Glutamatergic neuron (in vitro differentiated cells): Measurements from ENCODE around the gene FAM177B. TPM values are rescaled to one million over a fixed set of nuclear protein-coding genes. Genes with fewer than 3 reads are reported as not detected.

Experiments used
- DNase-seq: peaks from one replicate; pipeline ENCODE4 v3.0.0; 2022
- H3K27ac Mint-ChIP-seq: one replicate; pipeline ENCODE4 v1.8.0; 2020; ENCODE audit warnings: mild to moderate bottlenecking, mixed read lengths, inconsistent platforms; ENCODE audit not compliant: unreplicated experiment
- H3K27me3 Mint-ChIP-seq: one replicate; pipeline ENCODE4 v1.8.0; 2020; ENCODE audit warnings: mild to moderate bottlenecking, moderate library complexity, mixed read lengths, inconsistent platforms; ENCODE audit not compliant: unreplicated experiment
- H3K36me3 Mint-ChIP-seq: one replicate; pipeline ENCODE4 v1.8.0; 2020; ENCODE audit warnings: mild to moderate bottlenecking, mixed read lengths, inconsistent platforms; ENCODE audit not compliant: unreplicated experiment
- H3K4me1 Mint-ChIP-seq: one replicate; pipeline ENCODE4 v1.8.0; 2020; ENCODE audit warnings: mild to moderate bottlenecking, low read depth, mixed read lengths, inconsistent platforms; ENCODE audit not compliant: unreplicated experiment
- H3K4me3 Mint-ChIP-seq: one replicate; pipeline ENCODE4 v1.8.0; 2020; ENCODE audit warnings: mild to moderate bottlenecking, mixed read lengths, inconsistent platforms; ENCODE audit not compliant: unreplicated experiment
- H3K9me3 Mint-ChIP-seq: one replicate; pipeline ENCODE4 v1.8.0; 2020; ENCODE audit warnings: mild to moderate bottlenecking, moderate library complexity, mixed read lengths, inconsistent platforms; ENCODE audit not compliant: unreplicated experiment
- long read RNA-seq: library from polyadenylated mRNA; unstranded; transcript quantifications from one replicate; pipeline ENCODE4 v2.0.0, GENCODE V29; 2020; ENCODE audit not compliant: unreplicated experiment
- total RNA-seq: library from RNA; stranded (reverse); fragmentation: NEBNext Ultra II Directional; extraction: Animal tissue kit (Norgen Biotek cat#: 25700); gene quantifications from one replicate; pipeline ENCODE4 v1.2.1, GENCODE V29; 2021; ENCODE audit not compliant: unreplicated experiment
- TF ChIP-seq, protein P1 (sequence below): fragments of 200-600 bp; sonication (generic); IDR thresholded peaks from one replicate; pipeline ENCODE4 v1.5.0; 2021; ENCODE audit not compliant: partially characterized antibody, unreplicated experiment

FAM177B gene
- total RNA-seq, result not detected
- long read RNA-seq, partial matches to known transcripts, result 0 of 1 reads
- long read RNA-seq, other reads (novel, unspliced or antisense), result 1 of 1 reads

DNA sequence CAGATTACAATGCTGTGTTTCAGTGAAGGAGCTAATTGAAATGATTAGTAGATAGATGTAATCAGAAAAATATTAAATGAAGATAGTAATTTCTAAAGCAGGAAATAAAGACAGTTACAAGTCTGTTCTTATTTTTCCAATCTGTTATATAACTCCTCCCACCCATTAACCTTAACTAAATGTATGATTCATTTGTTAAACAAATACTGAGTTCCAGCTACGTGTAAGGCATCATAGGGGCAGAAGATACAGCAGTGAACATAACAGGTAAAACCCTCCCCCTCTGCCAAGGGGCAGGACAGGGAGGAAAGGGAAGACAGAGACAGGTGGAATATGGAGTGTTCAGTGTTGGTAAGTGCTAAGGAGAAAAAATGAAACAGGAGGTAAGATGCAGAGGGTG is at the start of gene FAM177B:
Gene FAM177B (plus strand): TSS at position 231 of the 400 bp plus-strand sequence. CDS start 9,344 bp downstream, outside the sequence.
- H3K9me3 Mint-ChIP-seq, result no peaks in the 10 kb centered on the region
- H3K27me3 Mint-ChIP-seq, result no peaks in the 10 kb centered on the region
- no peak within 1 kb of the TSS for H3K27ac Mint-ChIP-seq
- no peak within 1 kb of the TSS for H3K4me3 Mint-ChIP-seq
- TF ChIP-seq, protein P1, sequence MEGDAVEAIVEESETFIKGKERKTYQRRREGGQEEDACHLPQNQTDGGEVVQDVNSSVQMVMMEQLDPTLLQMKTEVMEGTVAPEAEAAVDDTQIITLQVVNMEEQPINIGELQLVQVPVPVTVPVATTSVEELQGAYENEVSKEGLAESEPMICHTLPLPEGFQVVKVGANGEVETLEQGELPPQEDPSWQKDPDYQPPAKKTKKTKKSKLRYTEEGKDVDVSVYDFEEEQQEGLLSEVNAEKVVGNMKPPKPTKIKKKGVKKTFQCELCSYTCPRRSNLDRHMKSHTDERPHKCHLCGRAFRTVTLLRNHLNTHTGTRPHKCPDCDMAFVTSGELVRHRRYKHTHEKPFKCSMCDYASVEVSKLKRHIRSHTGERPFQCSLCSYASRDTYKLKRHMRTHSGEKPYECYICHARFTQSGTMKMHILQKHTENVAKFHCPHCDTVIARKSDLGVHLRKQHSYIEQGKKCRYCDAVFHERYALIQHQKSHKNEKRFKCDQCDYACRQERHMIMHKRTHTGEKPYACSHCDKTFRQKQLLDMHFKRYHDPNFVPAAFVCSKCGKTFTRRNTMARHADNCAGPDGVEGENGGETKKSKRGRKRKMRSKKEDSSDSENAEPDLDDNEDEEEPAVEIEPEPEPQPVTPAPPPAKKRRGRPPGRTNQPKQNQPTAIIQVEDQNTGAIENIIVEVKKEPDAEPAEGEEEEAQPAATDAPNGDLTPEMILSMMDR, result no peak
- no peak for DNase-seq
- peaks cover 1% of the 10 kb centered on the region for H3K4me1 Mint-ChIP-seq
- H3K36me3 Mint-ChIP-seq, result no peaks in the 10 kb centered on the region

DNA sequence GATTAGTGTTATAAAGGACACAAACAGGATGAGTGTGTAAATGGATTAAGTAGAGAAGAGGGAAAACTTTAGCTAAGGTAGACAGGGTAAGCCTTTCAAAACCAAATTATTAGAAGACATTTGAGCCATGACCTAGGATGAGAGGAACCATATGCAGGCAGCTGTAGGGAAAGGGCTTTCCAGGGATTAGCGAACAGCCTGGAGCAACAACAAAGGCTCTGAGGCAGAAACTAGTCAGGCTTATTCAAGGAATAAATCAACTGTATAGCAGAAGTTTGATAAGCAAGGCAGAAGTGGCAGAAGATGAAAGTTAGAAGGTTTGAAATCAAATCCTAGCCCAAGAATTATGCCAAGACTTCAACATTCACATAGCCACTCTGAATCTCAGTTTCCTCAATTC is 46.0 kb upstream of the FAM177B start:
- H3K27ac Mint-ChIP-seq, result no peak overlapping the region
- no peaks in the 10 kb centered on the region for H3K9me3 Mint-ChIP-seq
- no peaks in the 10 kb centered on the region for H3K36me3 Mint-ChIP-seq
- TF ChIP-seq, protein P1, result no peak
- H3K27me3 Mint-ChIP-seq, result no peaks in the 10 kb centered on the region
- H3K4me1 Mint-ChIP-seq, result peaks cover 2% of the 10 kb centered on the region
- H3K4me3 Mint-ChIP-seq, result no peak overlapping the region
- DNase-seq, result no peak

DNA sequence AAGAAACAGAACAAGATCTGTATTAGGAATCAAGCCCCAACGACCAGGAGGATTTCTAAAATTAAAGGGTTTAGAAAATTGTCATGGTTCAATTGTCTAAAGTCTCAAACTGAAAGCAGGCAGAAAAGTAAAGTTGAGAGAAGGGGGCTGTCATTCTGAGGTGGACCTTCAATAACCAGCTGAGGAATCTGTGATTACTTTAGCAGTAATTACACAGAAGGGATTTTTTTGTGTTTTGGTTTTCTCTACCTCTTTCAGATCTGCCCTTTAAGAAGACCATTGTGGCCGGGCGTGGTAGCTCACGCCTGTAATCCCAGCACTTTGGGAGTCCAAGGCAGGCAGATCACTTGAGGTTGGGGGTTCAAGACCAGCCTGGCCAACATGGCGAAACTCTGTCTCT is 42.1 kb upstream of the FAM177B start:
- H3K27ac Mint-ChIP-seq, result no peak overlapping the region
- H3K4me1 Mint-ChIP-seq, result peaks cover 2% of the 10 kb centered on the region
- no peaks in the 10 kb centered on the region for H3K27me3 Mint-ChIP-seq
- TF ChIP-seq, protein P1, result no peak
- H3K36me3 Mint-ChIP-seq, result peaks cover 5% of the 10 kb centered on the region
- DNase-seq, result no peak
- H3K4me3 Mint-ChIP-seq, result no peak overlapping the region
- no peaks in the 10 kb centered on the region for H3K9me3 Mint-ChIP-seq

DNA sequence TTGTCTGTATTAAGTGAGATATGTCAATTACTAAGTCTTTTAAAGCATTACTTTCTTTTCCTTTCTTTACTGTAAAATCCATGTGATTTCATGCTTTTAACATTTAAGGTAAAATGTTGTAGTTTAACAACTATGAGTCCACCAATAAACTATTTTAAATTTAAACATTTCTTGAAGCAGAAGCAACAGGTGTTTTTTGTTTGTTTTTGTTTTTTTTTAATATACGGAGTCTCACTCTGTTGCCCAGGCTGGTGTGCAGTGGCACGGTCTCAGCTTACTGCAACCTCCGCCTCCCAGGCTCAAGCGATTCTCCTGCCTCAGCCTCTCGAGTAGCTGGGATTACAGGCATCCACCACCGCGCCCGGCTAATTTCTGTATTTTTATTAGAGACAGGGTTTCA is 40.3 kb upstream of the FAM177B start:
- no peak overlapping the region for H3K4me3 Mint-ChIP-seq
- no peaks in the 10 kb centered on the region for H3K9me3 Mint-ChIP-seq
- H3K27ac Mint-ChIP-seq, result no peak overlapping the region
- no peaks in the 10 kb centered on the region for H3K27me3 Mint-ChIP-seq
- no peak for DNase-seq
- peaks cover 5% of the 10 kb centered on the region for H3K36me3 Mint-ChIP-seq
- H3K4me1 Mint-ChIP-seq, result no peaks in the 10 kb centered on the region
- TF ChIP-seq, protein P1, result no peak

DNA sequence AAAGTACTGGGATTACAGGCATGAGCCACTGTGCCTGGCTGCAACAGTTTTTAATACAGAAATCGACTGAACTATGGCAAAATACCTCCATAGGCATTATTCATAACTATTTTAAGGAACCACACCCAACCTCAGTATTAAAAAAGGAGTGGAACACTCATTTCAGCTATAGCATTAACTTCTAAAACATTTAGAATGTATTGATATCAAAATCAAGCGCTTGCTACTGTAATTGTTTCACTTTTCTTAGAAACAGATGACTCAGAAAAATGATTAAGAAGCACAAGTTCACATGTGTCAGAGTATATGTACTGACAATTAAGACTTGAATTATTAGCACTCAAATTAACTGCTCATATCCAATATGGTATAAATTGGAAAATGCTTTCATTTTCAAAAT is 39.8 kb upstream of the FAM177B start:
- no peaks in the 10 kb centered on the region for H3K9me3 Mint-ChIP-seq
- no peak overlapping the region for H3K4me3 Mint-ChIP-seq
- TF ChIP-seq, protein P1, result no peak
- no peaks in the 10 kb centered on the region for H3K27me3 Mint-ChIP-seq
- no peak overlapping the region for H3K27ac Mint-ChIP-seq
- no peak for DNase-seq
- H3K36me3 Mint-ChIP-seq, result peaks cover 5% of the 10 kb centered on the region
- no peaks in the 10 kb centered on the region for H3K4me1 Mint-ChIP-seq
